GM19023 (cell line): ENCODE results near the gene PWWP2B.

Experiments
- ATAC-seq: cut with Tn5 transposase; IDR thresholded peaks from one replicate; pipeline ENCODE4 v1.9.1; 2021; ENCODE audit warnings: mild to moderate bottlenecking, moderate library complexity; ENCODE audit not compliant: unreplicated experiment

Gene PWWP2B

DNA sequence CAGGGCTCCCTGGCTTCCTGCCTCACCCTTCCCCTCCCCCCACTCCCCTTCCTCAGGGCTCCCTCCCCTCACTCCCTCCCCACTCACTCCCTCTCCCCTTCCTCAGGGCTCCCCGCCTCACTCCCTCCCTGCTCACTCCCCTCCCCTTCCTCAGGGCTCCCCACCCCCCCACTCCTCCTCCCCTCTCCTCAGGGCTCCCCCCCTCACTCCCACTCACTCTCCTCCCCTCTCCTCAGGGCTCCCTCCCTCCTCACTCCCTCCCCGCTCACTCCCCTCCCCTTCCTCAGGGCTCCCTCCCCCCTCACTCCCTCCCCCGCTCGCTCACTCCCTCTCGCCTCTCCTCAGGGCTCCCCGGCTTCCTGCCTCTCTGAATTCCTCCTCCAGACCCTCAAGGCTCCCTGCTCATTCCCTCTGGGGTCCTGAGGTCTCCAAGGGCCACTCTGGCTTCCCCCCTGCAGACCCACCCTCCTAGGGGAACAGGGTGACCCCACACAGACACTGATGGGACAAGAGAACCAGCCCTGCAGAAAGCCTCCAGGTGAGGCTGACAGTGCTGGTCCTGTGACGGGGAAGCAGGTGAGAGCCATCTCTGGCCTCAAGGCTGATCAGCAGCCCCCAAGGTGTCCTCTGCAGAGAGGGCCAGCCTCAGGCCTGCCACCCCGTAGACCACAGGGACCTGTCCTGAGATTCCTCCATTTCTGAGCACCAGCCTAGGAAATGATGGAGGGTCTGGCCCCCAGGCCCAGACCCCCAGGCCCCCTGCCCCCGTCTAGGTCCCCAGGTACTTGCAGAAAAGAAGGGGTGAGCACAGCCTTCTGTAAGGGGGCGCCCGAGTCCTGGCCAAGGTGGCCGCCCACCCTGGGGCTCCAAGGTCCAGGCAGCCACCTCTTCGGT is 47.2 kb downstream of the PWWP2B start:
- no peak for ATAC-seq

DNA sequence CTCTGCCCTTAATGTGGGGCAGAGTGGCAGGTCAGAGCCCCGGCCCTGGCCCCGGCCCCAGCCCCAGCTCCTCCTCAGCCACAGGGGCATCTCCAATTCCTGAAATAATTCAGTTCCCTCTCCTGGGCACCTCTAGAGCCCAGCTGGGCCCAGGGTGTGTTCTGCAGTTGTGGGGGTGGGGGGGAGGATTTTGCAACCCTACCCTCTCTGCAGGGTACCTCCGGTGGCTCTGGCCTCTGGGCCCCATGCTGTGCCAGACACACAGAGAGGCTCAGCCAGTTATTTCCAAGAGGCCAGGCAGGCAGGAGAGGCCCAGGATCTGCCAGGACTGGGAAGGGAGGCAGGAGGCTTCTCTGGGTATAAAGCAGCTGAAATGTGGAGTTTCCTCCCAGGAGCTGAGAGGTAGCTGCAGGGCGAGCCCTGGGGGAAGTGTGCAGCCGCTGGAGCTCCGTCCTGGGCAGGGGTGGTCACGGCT is 47.9 kb downstream of the PWWP2B start:
- ATAC-seq, result no peak

DNA sequence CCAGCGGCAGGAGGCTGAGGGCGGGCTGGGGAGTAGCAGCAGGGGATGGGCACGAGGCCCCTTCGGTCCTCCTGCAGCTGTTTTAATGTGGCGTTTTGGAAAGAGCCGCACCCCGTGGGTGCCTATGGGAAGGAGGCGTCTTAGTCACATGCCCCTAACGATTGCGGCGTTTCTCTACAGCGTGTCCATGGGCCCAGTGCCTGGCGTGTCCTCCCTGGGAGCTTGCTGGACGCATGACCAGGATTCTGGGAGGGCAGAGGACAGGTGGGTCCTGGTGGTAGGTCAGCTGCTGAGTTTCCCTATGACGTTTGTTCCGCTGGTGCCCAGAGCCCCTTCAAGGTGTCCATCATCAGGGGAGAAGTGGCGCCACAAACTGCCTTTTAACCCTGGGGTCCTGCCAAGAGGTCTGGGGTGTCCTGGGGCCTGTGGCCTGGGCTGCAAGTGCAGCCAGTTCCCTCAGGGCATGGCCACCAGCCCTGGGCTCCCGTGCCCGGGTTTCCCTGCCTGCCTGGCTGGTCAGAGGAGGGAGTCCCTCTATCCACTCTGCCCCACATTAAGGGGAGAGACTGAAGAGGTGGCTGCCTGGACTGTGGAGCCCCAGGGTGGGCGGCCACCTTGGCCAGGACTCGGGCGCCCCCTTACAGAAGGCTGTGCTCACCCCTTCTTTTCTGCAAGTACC is 48.7 kb downstream of the PWWP2B start:
- ATAC-seq, result no peak

DNA sequence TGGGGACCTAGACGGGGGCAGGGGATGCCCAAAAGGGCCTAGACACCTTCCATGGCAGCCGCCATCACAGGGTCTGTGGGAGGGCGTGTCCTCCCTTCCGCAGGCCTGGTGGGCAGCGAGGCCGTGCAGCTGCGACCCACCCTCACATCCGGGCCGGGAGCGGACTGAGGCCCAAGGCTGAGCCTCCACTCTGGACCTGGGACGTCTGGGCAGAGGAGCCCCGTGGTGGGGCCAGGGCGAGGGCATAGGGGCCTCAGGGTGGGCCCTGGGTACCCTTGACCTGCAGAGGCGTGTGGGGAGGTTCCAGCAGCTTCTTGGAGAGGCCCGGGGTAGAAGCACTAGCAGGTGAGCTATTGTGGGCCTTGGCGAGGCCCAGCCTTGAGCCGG is 49.2 kb downstream of the PWWP2B start:
- no peak for ATAC-seq

DNA sequence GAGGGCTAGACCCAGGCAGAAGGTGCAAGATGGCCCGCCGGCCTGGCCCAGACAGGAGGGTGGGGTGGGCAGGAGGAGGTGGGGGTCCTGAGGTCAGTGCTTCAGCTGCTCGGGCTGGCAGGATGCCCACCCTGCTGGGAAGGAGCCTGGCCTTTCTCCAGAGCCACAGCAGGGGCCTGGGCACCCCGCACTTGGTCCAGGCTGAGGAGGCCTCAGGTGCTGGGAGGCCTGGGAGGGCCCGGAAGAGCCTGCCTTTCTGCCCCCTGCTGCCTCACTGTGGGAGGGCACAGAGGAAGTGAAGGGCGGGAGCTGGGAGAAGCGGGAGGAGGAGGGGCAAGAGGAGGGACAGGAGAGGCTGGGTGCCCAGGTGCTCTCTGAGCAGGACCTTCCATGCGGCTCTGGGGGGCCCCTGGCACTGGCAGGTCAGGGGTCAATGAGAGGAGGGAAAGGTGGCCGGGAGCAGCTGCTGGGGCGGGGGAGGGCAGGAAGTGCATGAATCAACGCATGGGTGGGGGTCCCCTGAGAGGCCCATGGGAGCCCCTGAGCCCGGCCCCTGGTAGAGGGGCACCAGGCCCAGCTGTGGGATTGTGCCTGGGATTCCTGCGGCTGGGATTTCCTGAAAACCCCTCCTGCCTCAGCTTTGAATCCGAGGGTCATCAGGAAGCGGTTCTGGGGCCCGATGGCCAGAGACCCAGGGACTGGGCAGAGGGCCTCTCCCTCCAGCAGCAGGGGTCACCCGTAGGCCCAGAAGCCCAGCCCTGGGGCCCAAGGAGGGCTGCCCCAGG is 49.9 kb downstream of the PWWP2B start:
- ATAC-seq, result no peak

DNA sequence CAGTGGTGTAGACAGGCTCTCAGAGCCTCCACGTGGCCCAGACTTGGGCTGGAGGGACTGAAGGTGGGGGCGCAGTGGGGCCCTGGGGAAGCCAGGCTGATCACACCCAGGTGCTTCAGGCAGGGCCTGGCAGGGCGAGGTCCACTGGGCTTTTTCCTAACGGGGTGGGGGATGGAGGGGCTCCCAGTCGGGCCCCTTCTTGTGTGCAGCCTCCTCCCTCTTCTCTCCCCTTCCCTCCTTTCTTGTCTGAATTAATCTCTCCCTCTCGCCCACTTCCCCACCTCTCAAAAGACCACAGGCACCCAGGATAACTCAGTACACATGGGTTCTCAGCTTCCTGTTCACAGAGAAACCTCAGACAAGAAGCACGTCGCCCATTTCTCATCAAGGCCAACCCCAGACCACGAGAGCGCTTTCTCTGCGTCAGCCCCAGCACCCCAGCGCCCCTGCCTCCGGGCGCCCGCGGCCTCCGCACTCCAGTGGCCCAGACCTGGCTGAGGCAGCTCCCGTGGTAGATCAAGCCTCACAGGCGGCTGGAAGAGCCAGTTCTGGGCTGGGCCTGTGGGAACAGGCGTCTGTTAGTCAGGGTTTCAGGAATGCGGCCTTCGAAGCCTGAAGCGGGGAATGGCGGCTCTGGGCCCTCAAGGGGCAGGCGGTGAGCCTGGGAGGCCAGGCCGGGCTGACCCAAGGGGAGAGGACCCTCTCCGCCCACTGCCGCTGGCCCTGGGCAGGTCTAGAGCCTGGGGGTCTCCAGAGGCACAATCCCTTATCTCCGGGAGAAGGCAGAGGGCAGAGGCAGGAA is 50.6 kb downstream of the PWWP2B start:
- no peak for ATAC-seq

DNA sequence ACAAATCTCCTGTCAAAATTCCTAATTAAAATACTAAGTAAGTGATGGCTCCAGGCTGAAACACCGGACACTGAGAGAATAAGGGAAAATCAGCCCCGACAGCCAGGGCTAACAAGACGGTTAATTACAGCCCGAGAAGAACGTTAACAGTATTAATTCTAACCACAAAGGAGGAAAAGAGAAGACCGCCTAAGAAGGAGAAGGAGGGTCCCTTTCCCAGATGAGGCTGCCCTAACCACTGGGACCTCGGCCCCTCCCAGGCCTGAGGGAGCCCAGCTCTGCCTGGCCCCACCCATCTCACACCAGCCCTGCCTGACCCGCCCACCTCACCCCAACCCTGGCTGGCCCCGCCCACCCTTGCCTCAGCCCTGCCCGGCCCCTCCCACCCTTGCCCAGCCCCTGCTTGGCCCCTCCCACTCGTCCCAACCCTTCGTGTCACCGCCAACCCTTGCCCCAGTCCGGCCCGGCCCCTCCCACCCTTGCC is 51.3 kb downstream of the PWWP2B start:
- ATAC-seq, result no peak

DNA sequence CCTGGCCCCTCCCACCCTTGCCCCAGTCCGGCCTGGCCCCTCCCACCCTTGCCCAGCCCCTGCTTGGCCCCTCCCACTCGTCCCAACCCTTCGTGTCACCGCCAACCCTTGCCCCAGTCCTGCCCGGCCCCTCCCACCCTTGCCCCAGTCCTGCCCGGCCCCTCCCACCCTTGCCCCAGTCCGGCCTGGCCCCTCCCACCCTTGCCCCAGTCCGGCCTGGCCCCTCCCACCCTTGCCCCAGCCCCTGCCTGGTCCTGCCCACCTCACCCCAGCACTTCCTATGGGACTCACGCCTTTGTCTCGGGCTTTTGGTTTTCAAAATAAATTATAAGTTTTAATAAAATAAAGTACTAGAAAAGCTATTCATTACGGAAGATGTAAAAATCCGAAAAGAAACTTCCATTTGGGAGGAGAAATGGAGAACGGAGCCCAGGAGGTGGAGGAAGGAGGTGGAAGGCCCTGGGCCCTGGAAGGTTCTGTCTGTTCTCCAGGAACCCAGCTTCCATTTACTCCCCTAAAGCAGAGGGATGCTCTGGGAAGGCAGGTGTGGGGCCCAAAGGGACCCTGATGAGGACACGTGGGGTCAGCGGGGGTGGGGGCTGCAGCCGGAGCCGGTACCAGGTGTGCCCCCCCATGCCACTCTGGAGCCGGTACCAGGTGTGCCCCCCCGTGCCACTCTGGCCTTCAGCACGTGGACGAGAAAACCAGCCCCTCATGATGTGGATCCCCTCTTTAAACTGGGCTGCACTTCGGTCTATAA is 52.2 kb downstream of the PWWP2B start:
- no peak for ATAC-seq

DNA sequence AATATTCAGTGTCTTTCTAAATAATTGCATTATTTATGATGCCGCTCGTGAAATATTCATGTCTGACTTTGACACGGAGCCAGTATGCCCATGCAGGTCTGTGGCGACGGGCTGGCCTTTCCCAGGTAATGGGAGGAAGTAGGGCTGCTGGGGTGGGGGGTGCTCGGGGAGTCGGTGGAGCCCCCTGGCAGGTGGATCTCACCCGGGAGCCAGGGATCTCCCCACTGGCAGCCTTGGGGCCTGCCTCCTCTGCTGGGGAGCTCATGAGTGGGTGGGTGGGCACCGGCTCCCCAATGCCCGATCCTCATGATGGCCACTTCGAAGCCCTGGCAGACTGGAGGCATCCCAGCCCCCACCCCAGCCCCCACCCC is 52.8 kb downstream of the PWWP2B start:
- ATAC-seq, result no peak

DNA sequence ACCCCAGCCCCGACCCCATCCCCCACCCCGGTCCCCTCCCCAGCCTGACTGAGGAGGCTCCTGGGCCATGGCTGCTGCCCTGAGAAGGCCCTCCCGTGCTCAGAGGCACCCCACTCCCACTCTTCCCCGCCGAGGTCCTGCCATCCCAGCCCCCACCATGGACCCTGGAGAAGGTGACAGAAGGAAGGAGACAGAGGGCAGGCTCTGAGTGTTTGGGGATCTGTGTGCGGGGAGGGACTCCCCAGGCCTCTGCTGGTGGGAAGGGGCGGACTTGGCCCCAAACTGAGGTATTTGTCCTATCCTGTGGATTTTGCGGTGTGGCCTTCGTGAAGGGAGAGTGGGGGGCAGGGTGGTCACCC is 53.4 kb downstream of the PWWP2B start:
- no peak for ATAC-seq

DNA sequence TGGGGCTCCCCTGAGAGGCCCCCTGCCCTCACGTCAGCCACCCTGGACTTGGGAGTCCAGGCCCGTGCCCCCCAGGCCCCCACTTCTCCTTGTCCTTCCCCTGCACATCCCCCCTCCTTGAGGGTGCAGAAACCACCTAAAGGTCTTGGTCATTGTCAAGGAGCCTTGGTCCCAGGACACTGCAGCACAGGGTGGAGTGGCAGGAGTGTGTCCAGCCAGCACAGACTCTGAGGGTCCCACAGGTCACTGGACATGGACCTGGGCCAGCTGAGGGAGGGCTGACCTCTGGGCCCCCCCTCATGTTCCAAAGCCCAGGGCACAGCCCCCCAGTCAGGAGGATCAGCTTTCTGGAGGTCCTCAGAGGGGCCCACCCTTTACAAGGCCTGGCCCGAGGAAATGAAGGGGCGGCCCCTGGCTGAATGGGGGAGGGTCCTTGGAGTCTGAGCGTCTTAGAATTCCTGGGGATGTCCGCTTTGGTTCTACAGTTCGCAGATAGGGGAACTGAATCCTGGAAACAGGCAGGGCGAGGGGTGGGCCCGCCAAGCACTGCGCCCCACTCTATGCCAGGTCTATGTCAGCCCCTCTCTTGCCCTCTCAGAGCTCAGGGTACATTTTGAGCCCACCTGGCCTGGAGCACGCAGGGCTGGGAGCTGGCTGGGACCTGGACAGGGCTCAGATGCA is 54.0 kb downstream of the PWWP2B start:
- ATAC-seq, result no peak

DNA sequence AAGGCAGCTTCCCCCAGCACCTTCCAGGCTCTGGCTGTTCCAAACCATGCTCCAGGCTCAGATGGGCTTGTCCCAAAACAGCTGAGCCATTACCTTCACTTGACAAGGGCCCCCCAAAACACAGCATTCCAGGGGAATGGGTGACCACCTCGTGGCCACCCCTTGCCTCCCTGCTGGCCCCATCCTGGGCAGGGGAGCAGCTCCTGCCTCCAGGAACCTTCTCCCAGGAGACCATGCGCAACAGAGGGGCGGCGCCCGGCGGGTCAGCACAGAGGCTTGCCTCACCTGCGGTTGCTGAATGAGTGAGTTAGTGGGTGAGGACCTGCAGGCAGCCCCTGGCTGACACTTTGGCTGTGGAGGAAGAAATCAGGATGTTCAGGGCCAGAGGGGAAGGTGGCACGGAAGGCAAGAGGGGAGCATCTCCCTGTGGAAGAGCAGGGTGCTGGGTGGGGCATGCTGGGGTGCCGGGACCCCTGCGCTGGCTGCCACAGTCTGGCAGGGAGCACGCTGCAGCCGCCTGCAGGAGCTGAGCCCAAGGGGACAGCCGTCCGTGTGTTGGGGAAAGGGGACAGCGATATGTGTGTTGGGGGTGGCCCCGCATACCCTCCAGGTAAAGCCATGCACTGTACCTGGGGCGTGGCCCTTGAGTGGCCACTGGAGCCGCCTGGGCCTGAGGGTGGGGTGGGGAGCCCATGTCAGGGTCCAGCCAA is 54.7 kb downstream of the PWWP2B start:
- ATAC-seq, result no peak

DNA sequence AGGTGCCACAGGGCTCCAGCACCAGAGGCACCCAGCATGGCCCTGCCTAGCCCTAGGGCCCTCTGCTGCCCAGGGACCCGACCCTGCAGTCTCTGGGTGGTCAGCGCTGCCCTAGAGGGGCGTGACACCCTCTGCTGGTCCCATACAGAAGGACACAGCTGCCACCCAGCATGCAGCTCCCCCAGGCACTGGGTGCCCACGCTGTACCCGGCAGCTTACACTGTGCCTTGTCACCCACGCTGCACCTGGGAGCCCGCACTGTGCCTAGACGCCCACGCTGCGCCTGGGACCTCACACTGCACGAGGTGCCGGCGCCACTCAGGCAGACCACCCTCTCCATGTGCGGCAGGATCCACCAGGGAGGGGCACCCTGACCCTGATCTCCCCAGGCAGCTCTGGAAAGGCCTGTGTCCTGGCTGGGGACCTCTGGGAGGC is 55.2 kb downstream of the PWWP2B start:
- ATAC-seq, result no peak

DNA sequence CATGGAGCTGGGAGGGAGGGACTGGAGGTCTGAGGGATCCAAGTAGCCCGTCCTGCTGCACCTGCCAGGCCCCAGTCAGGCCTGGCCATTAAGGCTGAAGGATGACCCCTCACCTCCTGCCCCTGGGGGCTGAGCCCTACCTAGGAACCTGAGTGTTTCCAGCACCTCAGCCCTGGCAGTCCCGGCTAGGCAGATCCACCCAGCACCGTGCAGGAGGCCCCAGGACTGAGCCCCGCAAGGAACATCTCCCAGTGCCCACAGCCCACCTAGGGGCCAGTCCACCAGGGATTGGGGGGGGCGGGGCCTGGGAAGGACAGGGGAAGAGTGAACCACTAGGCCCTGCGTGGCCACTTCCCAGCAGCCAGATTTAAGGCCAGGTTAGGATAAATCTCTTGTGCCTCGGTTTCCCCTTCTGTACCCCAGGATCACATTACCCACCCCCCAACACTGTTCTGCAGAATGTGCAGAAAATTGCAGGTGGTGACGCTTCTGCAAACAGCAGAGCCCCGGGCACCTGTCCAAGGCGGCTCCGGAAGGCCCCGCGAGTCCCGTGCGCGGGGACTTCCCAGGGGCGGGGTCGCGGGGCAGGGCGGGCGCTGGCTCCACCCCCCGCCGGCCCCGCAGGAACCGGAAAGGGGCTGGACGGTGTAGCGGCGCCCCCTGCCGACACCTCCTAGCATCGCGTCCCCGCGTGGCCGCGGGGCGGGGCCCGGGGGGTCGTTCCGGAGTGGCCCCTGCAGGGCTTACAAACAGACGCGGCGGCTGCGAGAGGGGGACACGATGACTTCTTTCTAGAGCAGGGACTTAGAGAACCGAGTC is 55.9 kb downstream of the PWWP2B start:
- ATAC-seq, result peak; percentile 78

DNA sequence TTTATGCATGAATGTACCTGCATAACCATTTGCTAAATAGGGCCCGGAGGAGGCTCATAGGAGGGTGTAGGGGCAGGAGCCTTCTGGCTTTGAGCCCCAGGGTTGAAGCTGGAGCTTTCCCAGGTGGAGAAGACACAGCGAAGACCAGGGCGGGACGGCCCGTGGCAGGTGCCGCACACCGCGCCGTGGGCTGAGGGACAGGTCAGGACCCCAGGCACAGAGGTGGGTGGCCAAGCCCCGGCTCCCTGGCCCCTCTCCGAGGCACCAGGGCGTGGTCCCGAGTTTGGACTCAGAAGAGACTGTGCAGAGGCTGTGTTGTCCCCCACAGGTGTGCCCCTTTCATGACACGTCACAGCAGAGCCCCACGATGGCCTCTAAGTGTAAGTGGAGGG is 56.5 kb downstream of the PWWP2B start:
- no peak for ATAC-seq

DNA sequence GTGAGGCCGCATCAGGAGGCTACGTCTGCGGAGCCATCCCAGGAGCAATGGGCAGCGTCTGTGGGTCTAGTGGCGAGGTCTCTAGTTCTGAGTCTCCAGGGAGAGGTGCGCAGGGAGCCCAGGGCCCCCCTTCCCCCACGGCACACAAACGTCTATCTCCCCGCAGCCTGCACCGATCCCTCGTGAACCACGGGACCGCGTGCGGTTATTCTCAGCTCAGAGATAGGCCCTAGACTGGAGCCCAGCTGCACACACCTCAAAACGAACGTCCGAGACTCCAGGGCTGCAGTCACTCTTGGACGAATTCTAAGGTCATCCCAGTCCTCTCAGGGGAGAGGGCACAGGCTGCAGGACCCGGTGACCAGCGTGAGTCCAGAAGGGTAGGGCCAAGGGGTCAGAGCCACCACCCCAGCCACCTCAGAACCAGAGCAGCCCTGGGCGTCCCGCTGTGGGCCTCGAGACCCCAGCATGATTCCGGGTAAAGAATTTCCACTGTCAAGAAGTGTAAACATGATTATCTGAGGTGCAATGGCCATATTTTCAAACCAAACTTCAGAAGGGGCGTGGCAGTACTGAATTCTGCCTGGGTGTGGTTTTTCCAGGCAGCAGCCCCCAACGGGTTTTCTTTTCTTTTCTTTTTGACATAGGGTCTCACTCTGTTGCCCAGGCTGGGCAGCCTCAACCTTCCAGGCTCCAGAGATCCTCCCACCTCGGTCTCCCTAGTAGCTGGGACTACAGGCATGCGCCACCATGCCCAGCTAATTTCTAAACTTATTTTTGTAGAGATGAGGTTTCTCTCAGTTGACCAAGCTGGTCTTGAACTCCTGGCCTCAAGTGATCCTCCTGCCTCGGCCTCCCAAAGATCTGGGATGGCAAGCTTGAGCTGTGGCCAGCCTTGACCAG is 57.5 kb downstream of the PWWP2B start:
- no peak for ATAC-seq

DNA sequence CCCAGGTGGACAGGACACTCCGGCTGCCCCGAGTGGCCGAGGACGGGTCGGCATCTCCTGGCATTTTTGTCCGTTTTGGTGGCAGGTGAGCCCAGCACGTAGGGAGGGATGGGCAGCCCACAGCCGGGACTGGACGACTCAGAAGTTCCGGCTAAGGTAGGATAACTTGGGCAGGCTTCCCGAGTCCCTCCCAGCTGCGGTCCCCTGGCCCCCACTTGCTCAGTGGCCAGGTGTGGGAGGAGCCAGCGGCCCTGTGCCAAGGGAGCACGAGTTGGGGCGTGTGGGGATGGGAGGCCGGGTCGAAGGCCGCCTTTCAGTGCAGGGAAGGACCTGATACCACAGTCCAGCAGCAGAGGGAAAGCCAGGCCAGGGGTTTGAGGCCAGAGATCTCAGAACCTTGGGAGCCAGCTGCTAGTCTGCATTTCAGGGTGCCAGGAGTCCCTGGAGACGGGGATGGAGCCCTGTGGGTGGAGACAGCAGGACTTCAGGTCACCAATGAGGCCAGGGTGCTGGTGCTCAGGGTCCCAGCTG is 58.5 kb downstream of the PWWP2B start:
- no peak for ATAC-seq
